PC-3 (cell line): ENCODE measurements around the gene KIAA1328. TPM values are rescaled to one million over a fixed set of nuclear protein-coding genes. Genes with fewer than 3 reads are reported as not detected.

Source experiments
- ATAC-seq: fragments of 200-7000 bp; cut with Tn5 transposase; 2 replicates; pipeline ENCODE4 v1.9.1; 2020; ENCODE audit warnings: mild to moderate bottlenecking, moderate library complexity
- BruUV-seq: library from RNA; stranded (reverse); fragments of 400-500 nt; replicated peaks from 2 replicates; lab custom pipeline; 2021; lab: Mats Ljungman, UMichigan
- CTCF ChIA-PET: fragments of 300-600 bp; sonication (Branson Sonifier 250); formaldehyde crosslinking; loops from one replicate; lab custom pipeline; 2022; ENCODE audit warnings: antibody characterized with exemption; lab: Charles Lee
- POLR2A ChIA-PET: fragments of 300-600 bp; sonication (Branson Sonifier 250); formaldehyde crosslinking; loops from one replicate; lab custom pipeline; 2022; ENCODE audit warnings: antibody characterized with exemption; ENCODE audit not compliant: unreplicated experiment; lab: Charles Lee
- DNase-seq: peaks from one replicate; pipeline ENCODE4 v3.0.0-alpha.2; 2015
- H2AFZ ChIP-seq: fragments of 300-600 bp; sonication (generic); 2 replicates; pipeline ENCODE4 v1.6.0; 2016; ENCODE audit warnings: antibody characterized with exemption, low read length
- H3F3A ChIP-seq: fragments of 300-600 bp; sonication (generic); one replicate; pipeline ENCODE4 v1.6.0; 2017; ENCODE audit warnings: antibody characterized with exemption, low read length, control low read depth, mild to moderate bottlenecking; ENCODE audit not compliant: unreplicated experiment
- H3K27ac ChIP-seq: fragments of 300-600 bp; sonication (generic); 2 replicates; pipeline ENCODE4 v1.5.1; 2016; ENCODE audit warnings: mild to moderate bottlenecking, low read length
- H3K27me3 ChIP-seq: fragments of 300-600 bp; sonication (generic); 2 replicates; pipeline ENCODE4 v1.6.1; 2016; ENCODE audit warnings: low read length, mixed read lengths
- H3K36me3 ChIP-seq: fragments of 300-600 bp; sonication (generic); 2 replicates; pipeline ENCODE4 v1.6.1; 2016; ENCODE audit warnings: low read depth, mixed run types, low read length, mixed read lengths
- H3K4me1 ChIP-seq: fragments of 300-600 bp; sonication (generic); 2 replicates; pipeline ENCODE4 v1.5.1; 2016; ENCODE audit warnings: low read length; ENCODE audit not compliant: insufficient read depth
- H3K4me2 ChIP-seq: fragments of 300-600 bp; sonication (generic); 2 replicates; pipeline ENCODE4 v1.6.0; 2016; ENCODE audit warnings: low read length
- H3K4me3 ChIP-seq: fragments of 300-600 bp; sonication (generic); 2 replicates; pipeline ENCODE4 v1.5.1; 2016; ENCODE audit warnings: mild to moderate bottlenecking, low read length, mixed read lengths
- H3K79me2 ChIP-seq: fragments of 300-600 bp; sonication (generic); 2 replicates; pipeline ENCODE4 v1.6.1; 2017; ENCODE audit warnings: low read length, mixed read lengths
- H3K9ac ChIP-seq: fragments of 300-600 bp; sonication (generic); 2 replicates; pipeline ENCODE4 v1.6.0; 2016; ENCODE audit warnings: mild to moderate bottlenecking, low read length
- H3K9me2 ChIP-seq: fragments of 300-600 bp; sonication (generic); replicated peaks from 2 replicates; pipeline ENCODE4 v1.6.1; 2016; ENCODE audit warnings: mixed run types, low read length, mixed read lengths
- H3K9me3 ChIP-seq: fragments of 300-600 bp; sonication (generic); 2 replicates; pipeline ENCODE4 v1.6.1; 2016; ENCODE audit warnings: low read length, mixed read lengths
- H4K20me1 ChIP-seq: fragments of 300-600 bp; sonication (generic); 2 replicates; pipeline ENCODE4 v1.6.1; 2016; ENCODE audit warnings: low read length, mixed read lengths
- EZH2 ChIP-seq: fragments of 300-600 bp; sonication (generic); IDR thresholded peaks from one replicate; pipeline ENCODE4 v1.6.1; 2017; ENCODE audit warnings: antibody characterized with exemption, mild to moderate bottlenecking, low read length; ENCODE audit not compliant: unreplicated experiment
- EZH2phosphoT487 ChIP-seq: fragments of 300-600 bp; sonication (generic); IDR thresholded peaks from 2 replicates; pipeline ENCODE4 v1.6.1; 2018; ENCODE audit warnings: mild to moderate bottlenecking, antibody characterized with exemption, low read length, borderline replicate concordance
- intact Hi-C: fragments of 100-400 bp; cut with micrococcal nuclease; formaldehyde crosslinking; loops from 2 replicates; pipeline ENCODE4 v1.9.0; 2023
- total RNA-seq: library from RNA; depleted of rRNA; stranded (reverse); fragments of >200 nt; gene quantifications from 2 replicates; pipeline ENCODE4 v1.2.3, GENCODE V29; 2014
- TF ChIP-seq, protein P1 (sequence below): fragments of 300-600 bp; sonication (generic); conservative IDR thresholded peaks from 2 replicates; pipeline ENCODE4 v1.5.1; 2017; ENCODE audit warnings: antibody characterized with exemption, low read depth, mild to moderate bottlenecking, low read length

KIAA1328 gene
- total RNA-seq, 1 experiment from 2014 or later: 4.4 TPM

GRCh38 chr18:37249171-37249886 is 420.4 kb downstream of the KIAA1328 start:
- BruUV-seq: no TSS peak
- no peaks in the 10 kb centered on the region for H3K9me2 ChIP-seq
- TF ChIP-seq EZH2 (no peak), EZH2phosphoT487 (no peak)
- TF ChIP-seq, protein P1, sequence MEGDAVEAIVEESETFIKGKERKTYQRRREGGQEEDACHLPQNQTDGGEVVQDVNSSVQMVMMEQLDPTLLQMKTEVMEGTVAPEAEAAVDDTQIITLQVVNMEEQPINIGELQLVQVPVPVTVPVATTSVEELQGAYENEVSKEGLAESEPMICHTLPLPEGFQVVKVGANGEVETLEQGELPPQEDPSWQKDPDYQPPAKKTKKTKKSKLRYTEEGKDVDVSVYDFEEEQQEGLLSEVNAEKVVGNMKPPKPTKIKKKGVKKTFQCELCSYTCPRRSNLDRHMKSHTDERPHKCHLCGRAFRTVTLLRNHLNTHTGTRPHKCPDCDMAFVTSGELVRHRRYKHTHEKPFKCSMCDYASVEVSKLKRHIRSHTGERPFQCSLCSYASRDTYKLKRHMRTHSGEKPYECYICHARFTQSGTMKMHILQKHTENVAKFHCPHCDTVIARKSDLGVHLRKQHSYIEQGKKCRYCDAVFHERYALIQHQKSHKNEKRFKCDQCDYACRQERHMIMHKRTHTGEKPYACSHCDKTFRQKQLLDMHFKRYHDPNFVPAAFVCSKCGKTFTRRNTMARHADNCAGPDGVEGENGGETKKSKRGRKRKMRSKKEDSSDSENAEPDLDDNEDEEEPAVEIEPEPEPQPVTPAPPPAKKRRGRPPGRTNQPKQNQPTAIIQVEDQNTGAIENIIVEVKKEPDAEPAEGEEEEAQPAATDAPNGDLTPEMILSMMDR: no peak
- intact Hi-C loops: no loop called here
- no peaks in the 10 kb centered on the region for H3K9me3 ChIP-seq
- CTCF ChIA-PET: no interaction called here
- H3K4me1 ChIP-seq: no peaks in the 10 kb centered on the region
- no peaks in the 10 kb centered on the region for H3F3A ChIP-seq
- no peaks in the 10 kb centered on the region for H3K79me2 ChIP-seq
- H3K27ac ChIP-seq: no peak overlapping the region
- DNase-seq: no peak
- no peak overlapping the region for H3K4me3 ChIP-seq
- no peak for ATAC-seq
- H3K4me2 ChIP-seq: no peak overlapping the region
- POLR2A ChIA-PET: no interaction called here
- H2AFZ ChIP-seq: no peak overlapping the region
- H3K36me3 ChIP-seq: no peaks in the 10 kb centered on the region
- H4K20me1 ChIP-seq: no peaks in the 10 kb centered on the region
- H3K27me3 ChIP-seq: no peaks in the 10 kb centered on the region
- no peak overlapping the region for H3K9ac ChIP-seq

DNA sequence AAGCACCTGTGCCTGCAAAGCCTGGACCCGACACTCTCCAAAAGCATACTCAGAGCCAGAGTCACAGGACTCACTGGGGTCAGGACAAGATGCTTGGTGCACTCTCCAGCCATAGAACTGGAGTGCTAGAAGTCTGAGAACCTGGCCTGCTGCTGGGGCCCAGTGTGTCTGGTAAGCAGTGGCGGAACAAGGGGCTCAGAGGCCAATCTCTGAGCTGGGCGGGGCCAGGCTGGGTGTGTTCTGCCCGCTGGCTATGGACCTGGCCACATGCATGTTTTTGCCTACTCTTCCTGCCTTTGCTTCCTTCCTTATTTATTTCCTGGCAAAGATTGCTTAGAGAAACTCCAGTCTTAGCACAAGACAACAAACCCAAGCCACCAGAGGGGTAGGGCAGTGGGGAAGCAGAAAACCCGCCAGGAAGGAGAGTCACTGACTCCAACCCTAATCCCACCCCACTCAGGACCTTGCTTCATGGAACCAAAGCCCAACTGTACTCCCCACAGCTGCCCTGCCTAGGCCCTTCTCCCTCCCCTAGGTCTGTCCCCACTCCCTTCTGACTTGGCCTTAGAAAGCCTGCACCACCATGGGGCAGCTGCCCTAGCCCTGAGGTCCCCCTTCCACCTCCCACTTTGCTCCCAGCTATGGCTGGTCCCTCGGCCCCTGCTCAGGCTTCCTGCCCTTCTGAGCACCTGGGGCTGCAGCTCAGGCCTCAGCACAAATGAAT is 421.1 kb downstream of the KIAA1328 start:
- Histone ChIP-seq H3K27me3 (no peaks in the 10 kb centered on the region), H3K9me3 (no peaks in the 10 kb centered on the region), H3F3A (no peaks in the 10 kb centered on the region), H3K79me2 (no peaks in the 10 kb centered on the region), H3K9ac (no peak overlapping the region), H3K27ac (no peak overlapping the region), H3K9me2 (no peaks in the 10 kb centered on the region), H3K4me3 (no peak overlapping the region), H3K36me3 (no peaks in the 10 kb centered on the region), H3K4me1 (no peaks in the 10 kb centered on the region), H2AFZ (no peak overlapping the region), H4K20me1 (no peaks in the 10 kb centered on the region), H3K4me2 (no peak overlapping the region)
- ATAC-seq (no peak), DNase-seq (no peak)
- TF ChIP-seq EZH2phosphoT487: no peak
- TF ChIP-seq, protein P1: no peak
- ChIA-PET CTCF (no interaction called here), POLR2A (no interaction called here)
- no TSS peak for BruUV-seq
- intact Hi-C loops: no loop called here

- Histone ChIP-seq H3K4me3 (no peak overlapping the region), H4K20me1 (no peaks in the 10 kb centered on the region), H3K27me3 (no peaks in the 10 kb centered on the region), H3K4me2 (no peak overlapping the region), H3K9me3 (no peaks in the 10 kb centered on the region), H3K4me1 (no peaks in the 10 kb centered on the region), H3K9ac (no peak overlapping the region), H3F3A (no peaks in the 10 kb centered on the region), H3K27ac (no peak overlapping the region), H2AFZ (no peak overlapping the region), H3K9me2 (no peaks in the 10 kb centered on the region), H3K36me3 (no peaks in the 10 kb centered on the region), H3K79me2 (no peaks in the 10 kb centered on the region)
- CTCF ChIA-PET: no interaction called here
- POLR2A ChIA-PET: no interaction called here
- peak; percentile 49 for DNase-seq
- intact Hi-C loops: no loop called here
- TF ChIP-seq, protein P1: no peak
- TF ChIP-seq EZH2phosphoT487 (no peak), EZH2 (no peak)
- ATAC-seq: no peak
- no TSS peak for BruUV-seq
Observed at GRCh38 chr18:37251679-37252078, 422.8 kb downstream of the KIAA1328 start.
